ENCODE results near the gene SALL1.

The SALL1 gene
- 0 reads per million in 3 donors for total RNA-seq

DNA sequence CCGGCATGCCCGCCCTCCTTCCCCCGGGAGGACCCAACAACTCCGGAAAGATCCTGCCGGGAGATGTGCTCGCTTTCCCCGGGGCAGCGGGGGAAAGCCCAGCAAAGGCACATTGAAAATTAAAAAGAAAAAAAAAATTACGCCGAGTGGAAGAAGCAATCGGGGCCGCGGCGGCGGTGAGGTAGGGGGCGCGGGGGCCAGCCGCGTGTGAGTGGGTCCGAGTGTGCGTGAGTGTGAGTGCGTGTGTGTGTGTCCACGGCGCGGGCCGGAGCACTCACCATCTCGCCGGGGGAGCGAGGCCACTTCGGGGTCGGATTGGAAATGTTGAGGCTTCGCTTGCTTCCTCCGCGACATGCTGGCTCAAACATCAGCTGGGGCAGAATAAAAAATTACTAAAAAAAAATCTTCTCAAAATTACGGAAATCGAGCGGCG is at the start of gene SALL1:
Gene SALL1, minus strand, starts transcription at position 383 of the 433 bp plus-strand sequence. Its CDS starts 29 bp downstream, at position 354.
- Histone ChIP-seq H3K4me3 (ENCODE audit: insufficient read depth, low read depth, low read length, poor library complexity, severe bottlenecking) (no peak within 1 kb of the TSS), H3K9me3 (ENCODE audit: control insufficient read depth, low read length) (no peaks in the 10 kb centered on the region), H3K27me3 (replicated peaks; ENCODE audit: control insufficient read depth, insufficient read depth, low read length, poor library complexity, severe bottlenecking) (peaks cover 18% of the 10 kb centered on the region), H3K36me3 (ENCODE audit: control insufficient read depth, insufficient read depth, low read length) (no peaks in the 10 kb centered on the region), H3K4me1 (ENCODE audit: control insufficient read depth, insufficient read depth, low read length, poor library complexity, severe bottlenecking) (no peaks in the 10 kb centered on the region), H3K27ac (ENCODE audit: insufficient read depth, low read length, poor library complexity, severe bottlenecking) (no peak within 1 kb of the TSS)
- DNase-seq: no peak

DNA sequence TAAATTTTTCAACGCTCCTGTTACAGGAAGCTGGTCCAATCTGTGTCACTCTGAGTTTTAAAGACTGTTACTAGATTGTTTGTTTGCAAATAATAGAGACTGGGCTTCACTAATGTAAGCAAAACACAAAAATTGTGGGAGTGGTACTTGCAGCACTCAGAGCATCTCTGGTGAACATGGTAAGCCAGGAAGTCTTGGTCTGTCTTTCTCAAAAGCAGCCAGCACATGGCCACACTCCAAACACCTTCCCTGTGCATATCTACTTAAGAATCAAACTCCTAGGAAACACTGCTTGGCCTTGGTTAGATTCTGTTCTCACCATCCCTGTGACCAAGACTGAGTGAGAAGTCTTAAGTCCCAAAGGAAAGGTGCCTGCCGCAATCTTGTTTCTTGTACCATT is 49.7 kb upstream of the SALL1 start:
- H3K4me1 ChIP-seq (ENCODE audit: control insufficient read depth, insufficient read depth, low read length, poor library complexity, severe bottlenecking): no peaks in the 10 kb centered on the region
- DNase-seq: no peak
- H3K4me3 ChIP-seq (ENCODE audit: insufficient read depth, low read depth, low read length, poor library complexity, severe bottlenecking): no peak overlapping the region
- H3K9me3 ChIP-seq (ENCODE audit: control insufficient read depth, low read length): no peaks in the 10 kb centered on the region
- H3K27ac ChIP-seq (ENCODE audit: insufficient read depth, low read length, poor library complexity, severe bottlenecking): no peak overlapping the region
- H3K36me3 ChIP-seq (ENCODE audit: control insufficient read depth, insufficient read depth, low read length): no peaks in the 10 kb centered on the region
- H3K27me3 ChIP-seq (replicated peaks; ENCODE audit: control insufficient read depth, insufficient read depth, low read length, poor library complexity, severe bottlenecking): no peaks in the 10 kb centered on the region

DNA sequence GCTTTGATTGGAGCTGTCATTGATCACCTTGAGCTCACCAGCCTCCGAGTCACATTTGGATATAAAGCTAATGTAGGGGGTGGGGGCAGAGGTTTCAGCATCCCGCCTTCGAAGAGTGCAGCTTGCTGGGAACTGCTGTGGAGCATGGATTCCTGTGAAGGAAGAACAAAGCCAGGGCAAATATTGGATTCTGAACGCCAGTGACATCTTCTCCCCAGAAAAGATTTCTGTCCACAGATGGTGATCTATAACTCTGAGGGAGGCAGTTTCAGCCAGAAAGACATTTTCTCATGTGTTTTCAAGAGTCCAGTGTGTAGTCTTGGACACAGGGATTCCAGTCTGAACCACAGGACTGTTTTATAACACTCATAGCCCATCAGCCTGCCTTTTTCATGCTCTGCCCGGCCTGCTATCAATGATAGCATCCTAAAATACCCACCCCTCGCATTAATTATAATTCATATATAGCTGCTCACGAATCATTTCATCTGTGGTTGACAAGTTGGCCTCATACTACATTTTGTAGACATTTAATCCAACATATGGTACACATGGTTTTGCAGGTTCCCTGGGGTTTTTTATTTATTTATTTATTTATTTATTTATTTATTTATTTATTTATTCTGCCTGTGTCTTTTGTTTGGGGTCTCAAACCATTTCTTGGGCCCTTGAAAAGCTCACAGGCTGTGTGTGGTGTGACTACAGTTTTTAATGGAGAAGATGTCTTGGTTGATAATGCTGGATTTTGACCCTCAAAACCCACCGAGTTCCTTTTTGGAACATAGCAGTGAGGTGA is 47.1 kb upstream of the SALL1 start:
- H3K4me3 ChIP-seq (ENCODE audit: insufficient read depth, low read depth, low read length, poor library complexity, severe bottlenecking): no peak overlapping the region
- H3K27me3 ChIP-seq (replicated peaks; ENCODE audit: control insufficient read depth, insufficient read depth, low read length, poor library complexity, severe bottlenecking): no peaks in the 10 kb centered on the region
- H3K4me1 ChIP-seq (ENCODE audit: control insufficient read depth, insufficient read depth, low read length, poor library complexity, severe bottlenecking): no peaks in the 10 kb centered on the region
- H3K9me3 ChIP-seq (ENCODE audit: control insufficient read depth, low read length): no peaks in the 10 kb centered on the region
- no peak for DNase-seq
- no peaks in the 10 kb centered on the region for H3K36me3 ChIP-seq (ENCODE audit: control insufficient read depth, insufficient read depth, low read length)
- H3K27ac ChIP-seq (ENCODE audit: insufficient read depth, low read length, poor library complexity, severe bottlenecking): no peak overlapping the region

DNA sequence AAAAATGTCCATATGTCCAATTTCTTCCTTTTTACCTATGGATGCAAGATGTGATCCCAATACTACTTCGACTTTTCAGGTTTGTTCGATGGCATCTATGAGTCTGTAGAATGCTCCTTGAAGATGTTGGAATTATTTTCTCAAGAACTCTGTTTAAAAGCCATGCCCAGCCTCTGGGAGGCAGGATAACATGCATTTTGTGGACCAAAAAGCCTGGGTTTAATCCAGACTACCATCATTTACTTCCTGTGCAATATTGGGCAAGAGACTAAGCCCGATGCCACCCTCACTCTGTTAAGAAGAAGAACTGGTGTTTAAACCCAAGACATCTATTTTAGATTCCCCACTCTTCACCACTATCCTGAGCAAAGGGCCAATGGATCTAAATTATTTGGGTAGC is 42.8 kb upstream of the SALL1 start:
- Histone ChIP-seq H3K4me3 (ENCODE audit: insufficient read depth, low read depth, low read length, poor library complexity, severe bottlenecking) (no peak overlapping the region), H3K36me3 (ENCODE audit: control insufficient read depth, insufficient read depth, low read length) (no peaks in the 10 kb centered on the region), H3K4me1 (ENCODE audit: control insufficient read depth, insufficient read depth, low read length, poor library complexity, severe bottlenecking) (no peaks in the 10 kb centered on the region), H3K9me3 (ENCODE audit: control insufficient read depth, low read length) (no peaks in the 10 kb centered on the region), H3K27me3 (replicated peaks; ENCODE audit: control insufficient read depth, insufficient read depth, low read length, poor library complexity, severe bottlenecking) (no peaks in the 10 kb centered on the region), H3K27ac (ENCODE audit: insufficient read depth, low read length, poor library complexity, severe bottlenecking) (no peak overlapping the region)
- DNase-seq: no peak

GRCh38 chr16:51184702-51185433 is 33.8 kb upstream of the SALL1 start:
- H3K27ac ChIP-seq (ENCODE audit: insufficient read depth, low read length, poor library complexity, severe bottlenecking): no peak overlapping the region
- H3K9me3 ChIP-seq (ENCODE audit: control insufficient read depth, low read length): no peaks in the 10 kb centered on the region
- no peak overlapping the region for H3K4me3 ChIP-seq (ENCODE audit: insufficient read depth, low read depth, low read length, poor library complexity, severe bottlenecking)
- no peaks in the 10 kb centered on the region for H3K4me1 ChIP-seq (ENCODE audit: control insufficient read depth, insufficient read depth, low read length, poor library complexity, severe bottlenecking)
- no peaks in the 10 kb centered on the region for H3K27me3 ChIP-seq (replicated peaks; ENCODE audit: control insufficient read depth, insufficient read depth, low read length, poor library complexity, severe bottlenecking)
- DNase-seq: no peak
- no peaks in the 10 kb centered on the region for H3K36me3 ChIP-seq (ENCODE audit: control insufficient read depth, insufficient read depth, low read length)

GRCh38 chr16:51181503-51181811 is 30.4 kb upstream of the SALL1 start:
- Histone ChIP-seq H3K4me3 (ENCODE audit: insufficient read depth, low read depth, low read length, poor library complexity, severe bottlenecking) (no peak overlapping the region), H3K27ac (ENCODE audit: insufficient read depth, low read length, poor library complexity, severe bottlenecking) (no peak overlapping the region), H3K9me3 (ENCODE audit: control insufficient read depth, low read length) (no peaks in the 10 kb centered on the region), H3K27me3 (replicated peaks; ENCODE audit: control insufficient read depth, insufficient read depth, low read length, poor library complexity, severe bottlenecking) (no peaks in the 10 kb centered on the region), H3K4me1 (ENCODE audit: control insufficient read depth, insufficient read depth, low read length, poor library complexity, severe bottlenecking) (no peaks in the 10 kb centered on the region), H3K36me3 (ENCODE audit: control insufficient read depth, insufficient read depth, low read length) (no peaks in the 10 kb centered on the region)
- no peak for DNase-seq

- no peak for DNase-seq
- H3K27ac ChIP-seq (ENCODE audit: insufficient read depth, low read length, poor library complexity, severe bottlenecking): no peak overlapping the region
Observed at GRCh38 chr16:51180719-51181502, 29.8 kb upstream of the SALL1 start.

DNA sequence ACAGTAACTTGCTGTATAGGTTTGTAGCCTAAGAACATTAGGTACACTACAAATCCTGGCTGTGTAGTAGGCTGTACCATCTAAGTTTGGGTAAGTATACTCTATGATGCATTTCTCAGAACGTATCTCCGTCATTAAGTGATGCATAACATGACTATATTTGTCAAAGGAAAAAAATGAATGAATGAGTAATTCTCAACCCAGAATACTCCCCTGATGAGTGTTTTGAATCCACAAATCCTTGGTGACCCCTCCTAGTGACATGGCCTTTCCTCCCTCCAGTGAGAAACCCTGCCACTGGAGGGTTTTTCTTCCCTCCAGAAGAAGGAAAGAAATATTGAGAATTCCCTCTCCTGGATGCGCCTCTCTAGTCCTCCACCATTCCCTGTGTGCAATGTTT is 24.0 kb upstream of the SALL1 start:
- H3K36me3 ChIP-seq (ENCODE audit: control insufficient read depth, insufficient read depth, low read length): no peaks in the 10 kb centered on the region
- H3K9me3 ChIP-seq (ENCODE audit: control insufficient read depth, low read length): no peaks in the 10 kb centered on the region
- DNase-seq: no peak

More at GRCh38 chr16:51180719-51181502, 29.8 kb upstream of the SALL1 start:
- Histone ChIP-seq H3K9me3 (ENCODE audit: control insufficient read depth, low read length) (no peaks in the 10 kb centered on the region), H3K27me3 (replicated peaks; ENCODE audit: control insufficient read depth, insufficient read depth, low read length, poor library complexity, severe bottlenecking) (no peaks in the 10 kb centered on the region), H3K4me1 (ENCODE audit: control insufficient read depth, insufficient read depth, low read length, poor library complexity, severe bottlenecking) (no peaks in the 10 kb centered on the region), H3K36me3 (ENCODE audit: control insufficient read depth, insufficient read depth, low read length) (no peaks in the 10 kb centered on the region), H3K4me3 (ENCODE audit: insufficient read depth, low read depth, low read length, poor library complexity, severe bottlenecking) (no peak overlapping the region)

GRCh38 chr16:51172368-51172767 is 21.3 kb upstream of the SALL1 start:
- no peak overlapping the region for H3K27ac ChIP-seq (ENCODE audit: insufficient read depth, low read length, poor library complexity, severe bottlenecking)
- no peaks in the 10 kb centered on the region for H3K27me3 ChIP-seq (replicated peaks; ENCODE audit: control insufficient read depth, insufficient read depth, low read length, poor library complexity, severe bottlenecking)
- H3K4me1 ChIP-seq (ENCODE audit: control insufficient read depth, insufficient read depth, low read length, poor library complexity, severe bottlenecking): no peaks in the 10 kb centered on the region
- DNase-seq: no peak
- no peaks in the 10 kb centered on the region for H3K36me3 ChIP-seq (ENCODE audit: control insufficient read depth, insufficient read depth, low read length)
- H3K4me3 ChIP-seq (ENCODE audit: insufficient read depth, low read depth, low read length, poor library complexity, severe bottlenecking): no peak overlapping the region
- H3K9me3 ChIP-seq (ENCODE audit: control insufficient read depth, low read length): no peaks in the 10 kb centered on the region

More for the DNA sequence above, 24.0 kb upstream of the SALL1 start:
- H3K27me3 ChIP-seq (replicated peaks; ENCODE audit: control insufficient read depth, insufficient read depth, low read length, poor library complexity, severe bottlenecking): no peaks in the 10 kb centered on the region
- no peak overlapping the region for H3K27ac ChIP-seq (ENCODE audit: insufficient read depth, low read length, poor library complexity, severe bottlenecking)
- H3K4me1 ChIP-seq (ENCODE audit: control insufficient read depth, insufficient read depth, low read length, poor library complexity, severe bottlenecking): no peaks in the 10 kb centered on the region
- no peak overlapping the region for H3K4me3 ChIP-seq (ENCODE audit: insufficient read depth, low read depth, low read length, poor library complexity, severe bottlenecking)

DNA sequence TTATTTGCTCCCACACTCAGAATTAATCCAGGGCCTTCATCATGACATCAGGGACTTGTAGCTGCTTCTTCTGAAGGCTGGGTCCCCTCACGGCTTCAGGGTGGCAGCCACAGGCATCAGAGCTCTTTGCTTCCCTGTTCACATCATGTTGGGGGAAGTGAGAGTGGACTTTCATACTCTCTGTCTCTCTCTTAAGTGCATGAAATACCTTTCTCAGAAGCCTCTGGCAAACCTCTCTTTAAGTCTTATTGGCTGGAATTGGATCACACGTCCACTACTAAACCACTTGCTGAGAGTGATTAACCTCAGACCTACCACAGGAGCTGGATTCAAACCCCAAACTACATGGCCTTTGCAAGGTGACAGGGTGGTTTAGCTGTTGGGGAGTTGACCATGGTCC is 17.7 kb upstream of the SALL1 start:
- Histone ChIP-seq H3K4me3 (ENCODE audit: insufficient read depth, low read depth, low read length, poor library complexity, severe bottlenecking) (no peak overlapping the region), H3K4me1 (ENCODE audit: control insufficient read depth, insufficient read depth, low read length, poor library complexity, severe bottlenecking) (no peaks in the 10 kb centered on the region), H3K27ac (ENCODE audit: insufficient read depth, low read length, poor library complexity, severe bottlenecking) (no peak overlapping the region), H3K36me3 (ENCODE audit: control insufficient read depth, insufficient read depth, low read length) (no peaks in the 10 kb centered on the region), H3K9me3 (ENCODE audit: control insufficient read depth, low read length) (no peaks in the 10 kb centered on the region), H3K27me3 (replicated peaks; ENCODE audit: control insufficient read depth, insufficient read depth, low read length, poor library complexity, severe bottlenecking) (no peaks in the 10 kb centered on the region)
- DNase-seq: no peak

Measured in effector memory CD4-positive, alpha-beta T cell (primary cell).